Adrenal gland (tissue), 12 donors: Measurements from ENCODE around the gene STK25. TPM values are rescaled to one million over a fixed set of nuclear protein-coding genes. Genes with fewer than 3 reads are reported as not detected.

Source experiments
- DNase-seq, 7 donors: peaks; one replicate each; pipeline ENCODE4 v3.0.0-alpha.2; 2019 to 2020
- H3K27ac ChIP-seq, 5 donors: fragments of 200-600 bp; sonication (generic) in 4 of 5; 1 replicate in 3 of 5; 2 replicates in 2 of 5; pipeline versions ENCODE4 v1.5.1 to v1.8.0; 2016 to 2020; ENCODE audit warnings: mild to moderate bottlenecking in 1 of 5
- H3K27me3 ChIP-seq: fragments of 200-600 bp; 2 replicates; pipeline ENCODE4 v1.8.0; 2021
- H3K36me3 ChIP-seq, 2 donors: fragments of 200-600 bp; replicated peaks in 1 of 2; 1 replicate in 1 of 2; 2 replicates in 1 of 2; pipeline versions ENCODE4 v1.5.1 to v1.8.0; 2018 to 2022
- H3K4me1 ChIP-seq, 2 donors: fragments of 200-600 bp; replicated peaks in 1 of 2; 1 replicate in 1 of 2; 2 replicates in 1 of 2; pipeline versions ENCODE4 v1.5.1 to v1.8.0; 2018 to 2021
- H3K4me3 ChIP-seq, 4 donors: fragments of 200-600 bp; sonication (generic) in 3 of 4; one replicate each; pipeline ENCODE4 v1.5.1; 2016 to 2018
- H3K9me3 ChIP-seq, 3 donors: fragments of 200-600 bp; sonication (generic) in 1 of 3; replicated peaks in 1 of 3; 1 replicate in 2 of 3; 2 replicates in 1 of 3; pipeline versions ENCODE4 v1.5.1 to v1.8.0; 2016 to 2021
- CTCF ChIP-seq, 6 experiments: fragments of 450-650 bp in 4 of 6; fragments of 200-600 bp in 2 of 6; sonication (generic) in 1 of 6; IDR thresholded peaks; 1 replicate in 5 of 6; 2 replicates in 1 of 6; pipeline versions ENCODE4 v1.5.1 to v1.8.0; 2016 to 2021; ENCODE audit warnings: antibody characterized with exemption in 6 of 6, mild to moderate bottlenecking in 2 of 6, moderate library complexity in 1 of 6
- POLR2A ChIP-seq, 2 donors: fragments of 450-650 bp; IDR thresholded peaks; one replicate each; pipeline ENCODE4 v1.6.1; 2017; ENCODE audit warnings: antibody characterized with exemption in 2 of 2, mild to moderate bottlenecking in 2 of 2, moderate library complexity in 1 of 2
- WGBS, 4 donors: extraction: QIAGEN DNeasy Blood & Tissue Kit in 2 of 4; methylation state at CpG; one replicate each; pipeline versions ENCODE4 v1.1.5 to v1.1.7; 2013 to 2017; 5-methylcytosine and 5-hydroxymethylcytosine counted together
- intact Hi-C, 2 donors: fragments of 100-400 bp; cut with DNase I; formaldehyde crosslinking; loops; one replicate each; pipeline versions ENCODE4 v1.14.1 to v1.15.0; 2022 to 2023
- polyA plus RNA-seq, 3 donors: library from polyadenylated mRNA; stranded (reverse); fragments of 200-250 nt in 2 of 3; fragments of 350-450 nt in 1 of 3; fragmentation: Illumina TruSeq in 1 of 3; extraction: RNeasy Lipid Tissue Mini Kit (QIAGEN cat#74804) in 1 of 3; gene quantifications; one replicate each; pipeline ENCODE4 v1.2.3, GENCODE V29; 2013 to 2014
- total RNA-seq, 9 donors: library from RNA; depleted of rRNA in 4 of 9; stranded (reverse); fragments of >200 nt in 4 of 9; fragments of 120-200 nt in 1 of 9; fragmentation: NEBNext Ultra II Directional in 1 of 9; extraction: Animal tissue kit (Norgen Biotek cat#: 25700) in 1 of 9; gene quantifications; one replicate each; pipeline versions ENCODE4 v1.1.0 to v1.2.4, GENCODE V29; 2013 to 2023
- donor health status: healthy with polysubstance abuse.
- donor health status: Bipolar disorder and iron deficiency.
- donor health status: DM: yes; HTN: yes; CAD: no.
- donor health status: DM: no; HTN: no; CAD: no.
- donor health status: DM: no; HTN: no; CAD: no.
- donor health status: DM: yes; HTN: yes; CAD: no.

STK25 gene
- total and polyA plus RNA-seq, 12 donors = 71.4 to 352 (median 167) TPM

GRCh38 chr2:241465543-241465942 lies 42.8 kb downstream of the STK25 start:
- WGBS, 4 donors = 77 to 92% (median 84%) methylated on average over 11 to 12 of the region's 12 CpGs
- H3K36me3 ChIP-seq = no peaks in the 10 kb centered on the region
- H3K27me3 ChIP-seq = no peaks in the 10 kb centered on the region
- H3K9me3 ChIP-seq = no peaks in the 10 kb centered on the region
- intact Hi-C loops = no loop called here
- no peak for DNase-seq
- no peaks in the 10 kb centered on the region for H3K4me1 ChIP-seq
- TF ChIP-seq POLR2A (IDR thresholded peaks at IDR 0.05) = no peak
- no peak for TF ChIP-seq CTCF (IDR thresholded peaks at IDR 0.05)
- H3K27ac ChIP-seq = no peak overlapping the region
- H3K4me3 ChIP-seq = no peak overlapping the region

- no peaks in the 10 kb centered on the region for H3K9me3 ChIP-seq
- TF ChIP-seq POLR2A (IDR thresholded peaks at IDR 0.05) = no peak
- no peak for TF ChIP-seq CTCF (IDR thresholded peaks at IDR 0.05)
- no peaks in the 10 kb centered on the region for H3K4me1 ChIP-seq
- no peak overlapping the region for H3K27ac ChIP-seq
- WGBS, 4 donors = 93 to 97% (median 95%) methylated on average over 13 to 18 of the region's 18 CpGs
- DNase-seq = no peak
- H3K4me3 ChIP-seq = no peak overlapping the region
- no peaks in the 10 kb centered on the region for H3K27me3 ChIP-seq
- H3K36me3 ChIP-seq = no peaks in the 10 kb centered on the region
- intact Hi-C loops = no loop called here
Measured at GRCh38 chr2:241463276-241464135, 44.9 kb downstream of the STK25 start.

- no peaks in the 10 kb centered on the region for H3K9me3 ChIP-seq
- intact Hi-C loops = no loop called here
- no peaks in the 10 kb centered on the region for H3K36me3 ChIP-seq
- no peak for TF ChIP-seq CTCF (IDR thresholded peaks at IDR 0.05)
- no peak for TF ChIP-seq POLR2A (IDR thresholded peaks at IDR 0.05)
- H3K27ac ChIP-seq = no peak overlapping the region
- no peak for DNase-seq
- H3K4me3 ChIP-seq = no peak overlapping the region
- WGBS, 4 donors = 86 to 90% (median 88%) methylated on average over 16 to 19 of the region's 19 CpGs
- H3K27me3 ChIP-seq = no peaks in the 10 kb centered on the region
- no peaks in the 10 kb centered on the region for H3K4me1 ChIP-seq
Measured at GRCh38 chr2:241461693-241462677, 46.4 kb downstream of the STK25 start.

- H3K4me3 ChIP-seq = no peak overlapping the region
- 75 to 89% (median 84%) methylated on average over 2 to 3 of the region's 3 CpGs for WGBS, 4 donors
- no peak for TF ChIP-seq CTCF (IDR thresholded peaks at IDR 0.05)
- TF ChIP-seq POLR2A (IDR thresholded peaks at IDR 0.05) = no peak
- intact Hi-C loops = no loop called here
- no peaks in the 10 kb centered on the region for H3K27me3 ChIP-seq
- H3K9me3 ChIP-seq = no peaks in the 10 kb centered on the region
- no peaks in the 10 kb centered on the region for H3K36me3 ChIP-seq
- DNase-seq = no peak
- H3K27ac ChIP-seq = no peak overlapping the region
- H3K4me1 ChIP-seq = no peaks in the 10 kb centered on the region
Measured at GRCh38 chr2:241460631-241461030, 47.8 kb downstream of the STK25 start.
